B cell (primary cell): ENCODE results near the gene AHRR.

ENCODE experiments used
- CTCF ChIP-seq: fragments of 200-600 bp; IDR thresholded peaks from one replicate; pipeline ENCODE4 v1.8.0; 2022; ENCODE audit warnings: antibody characterized with exemption, mild to moderate bottlenecking
- EZH2 ChIP-seq: IDR thresholded peaks from 2 replicates; pipeline ENCODE4 v1.6.1; 2012; ENCODE audit warnings: borderline replicate concordance, low read depth, mild to moderate bottlenecking, moderate library complexity, low read length; ENCODE audit not compliant: insufficient read depth, poor library complexity, severe bottlenecking

GRCh38 chr5:476814-477175, 155.3 kb downstream of the AHRR start:
- no peak for TF ChIP-seq CTCF
- TF ChIP-seq EZH2: no peak
